Brain pericyte (primary cell): ENCODE measurements around the gene GLT8D2.

ENCODE experiments used
- DNase-seq: peaks from one replicate; pipeline ENCODE4 v3.0.0-alpha.2; 2012; ENCODE audit warnings: low read depth, low spot score

Gene GLT8D2

GRCh38 chr12:103948746-103949406, 101.1 kb downstream of the GLT8D2 start:
- DNase-seq = no peak

- DNase-seq = no peak
Observed at GRCh38 chr12:103947871-103948555, 102.0 kb downstream of the GLT8D2 start.

- DNase-seq = no peak
Observed at GRCh38 chr12:103944964-103945363, 105.0 kb downstream of the GLT8D2 start.
